Tibial nerve (tissue), 4 donors: ENCODE measurements around the gene CALD1. TPM values are rescaled to one million over a fixed set of nuclear protein-coding genes. Genes with fewer than 3 reads are reported as not detected.

Experiments
- DNase-seq, 2 donors: peaks; one replicate each; pipeline ENCODE4 v3.0.0-alpha.2; 2019; ENCODE audit warnings: low spot score in 2 of 2
- H3K27ac ChIP-seq, 4 donors: fragments of 200-600 bp; sonication (generic) in 3 of 4; one replicate each; pipeline ENCODE4 v1.5.1; 2017 to 2019; ENCODE audit warnings: mild to moderate bottlenecking in 1 of 4
- H3K27me3 ChIP-seq, 2 donors: fragments of 200-600 bp; sonication (generic) in 1 of 2; one replicate each; pipeline versions ENCODE4 v1.5.1 to v1.6.0; 2017 to 2019
- H3K36me3 ChIP-seq, 3 donors: fragments of 200-600 bp; sonication (generic); one replicate each; pipeline ENCODE4 v1.5.1; 2018 to 2019
- H3K4me1 ChIP-seq, 4 donors: fragments of 200-600 bp; sonication (generic) in 3 of 4; one replicate each; pipeline ENCODE4 v1.5.1; 2017 to 2019
- H3K4me3 ChIP-seq, 4 donors: fragments of 200-600 bp; sonication (generic) in 3 of 4; one replicate each; pipeline ENCODE4 v1.5.1; 2017 to 2019; ENCODE audit warnings: mild to moderate bottlenecking in 1 of 4, moderate library complexity in 1 of 4
- H3K9me3 ChIP-seq, 4 donors: fragments of 200-600 bp; sonication (generic) in 3 of 4; one replicate each; pipeline ENCODE4 v1.5.1; 2017 to 2019
- EP300 ChIP-seq, 2 donors: sonication (generic); formaldehyde crosslinking; IDR thresholded peaks; one replicate each; pipeline ENCODE4 v1.6.1; 2017; ENCODE audit warnings: antibody characterized with exemption in 2 of 2, mild to moderate bottlenecking in 1 of 2
- POLR2A ChIP-seq, 2 donors: fragments of 450-650 bp; IDR thresholded peaks; one replicate each; pipeline ENCODE4 v1.6.1; 2017; ENCODE audit warnings: antibody characterized with exemption in 2 of 2, mild to moderate bottlenecking in 2 of 2, moderate library complexity in 2 of 2
- whole genome bisulfite sequencing, 2 donors: methylation state at CpG; one replicate each; pipeline ENCODE4 v1.1.5; 2018; 5-methylcytosine and 5-hydroxymethylcytosine counted together
- total RNA-seq, 4 donors: library from RNA; depleted of rRNA; stranded (reverse); fragments of >200 nt; gene quantifications; one replicate each; pipeline ENCODE4 v1.1.0, GENCODE V29; 2016
- TF ChIP-seq, protein P1 (sequence below), 5 experiments: fragments of 200-600 bp in 3 of 5; fragments of 450-650 bp in 2 of 5; sonication (generic) in 3 of 5; IDR thresholded peaks; one replicate each; pipeline ENCODE4 v1.5.1; 2016 to 2019; ENCODE audit warnings: antibody characterized with exemption in 5 of 5, mild to moderate bottlenecking in 3 of 5, moderate library complexity in 2 of 5

CALD1 gene
- total RNA-seq, 4 donors from 2014 or later = 320 to 870 (median 433) TPM

DNA sequence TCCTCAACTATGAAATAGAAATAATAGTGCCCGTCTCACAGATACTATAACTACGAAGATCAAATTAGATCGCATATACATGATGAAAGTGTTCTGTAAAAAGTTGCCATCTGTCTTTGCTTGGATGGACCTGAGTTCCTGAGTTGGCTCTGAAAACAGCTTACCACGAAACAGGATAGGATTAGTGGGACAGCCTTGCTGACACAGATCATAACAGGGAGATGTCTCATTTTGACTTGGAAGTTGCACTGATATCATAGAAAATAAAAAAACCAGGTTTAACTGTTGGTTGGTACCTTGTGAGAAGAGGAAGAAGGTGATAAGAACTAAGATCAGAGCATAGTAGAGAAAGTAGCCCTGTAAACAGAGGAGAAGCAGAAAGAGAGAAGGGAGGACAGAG, 127.6 kb downstream of the CALD1 start:
- Histone ChIP-seq H3K27me3 (no peaks in the 10 kb centered on the region), H3K9me3 (no peaks in the 10 kb centered on the region), H3K27ac (peak overlapping the region in 1 of 4 donors; percentile 49), H3K4me3 (no peak overlapping the region), H3K36me3 (no peaks in the 10 kb centered on the region), H3K4me1 (peaks cover 0 to 89% (median 23%) of the 10 kb centered on the region in 4 donors)
- DNase-seq = no peak
- WGBS, 2 donors = 90 to 96% methylated on average over 4 of the region's 4 CpGs
- no peak for TF ChIP-seq EP300 (IDR thresholded peaks at IDR 0.05)

DNA sequence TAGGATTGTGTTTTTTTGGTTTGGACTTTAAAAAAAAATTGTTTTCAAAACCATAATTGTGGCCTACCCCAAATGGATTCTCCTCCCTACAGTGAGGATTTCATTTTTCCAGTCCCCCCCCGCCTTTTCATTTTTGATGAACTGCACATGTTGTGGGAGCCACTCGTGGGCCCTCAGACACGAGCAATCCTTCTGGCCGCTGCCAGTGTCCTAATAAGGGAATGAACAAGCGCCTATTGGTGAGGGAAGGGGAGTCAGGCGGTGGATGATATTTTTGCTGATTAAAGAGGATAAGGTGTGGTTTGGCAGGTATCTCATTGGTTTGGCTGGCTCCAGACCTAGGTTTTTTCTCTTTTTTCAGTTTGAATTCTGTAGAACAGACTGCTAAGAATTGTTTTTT, 128.2 kb downstream of the CALD1 start:
- H3K4me1 ChIP-seq = peaks cover 0 to 82% (median 20%) of the 10 kb centered on the region in 4 donors
- H3K9me3 ChIP-seq = no peaks in the 10 kb centered on the region
- no peaks in the 10 kb centered on the region for H3K36me3 ChIP-seq
- WGBS, 2 donors = 42 to 47% methylated on average over 6 of the region's 6 CpGs
- H3K4me3 ChIP-seq = no peak overlapping the region
- H3K27me3 ChIP-seq = no peaks in the 10 kb centered on the region
- no peak for DNase-seq
- H3K27ac ChIP-seq = peak overlapping the region in 1 of 4 donors; percentile 49
- TF ChIP-seq POLR2A (IDR thresholded peaks at IDR 0.05) (no peak), EP300 (IDR thresholded peaks at IDR 0.05) (no peak)
- TF ChIP-seq, protein P1, sequence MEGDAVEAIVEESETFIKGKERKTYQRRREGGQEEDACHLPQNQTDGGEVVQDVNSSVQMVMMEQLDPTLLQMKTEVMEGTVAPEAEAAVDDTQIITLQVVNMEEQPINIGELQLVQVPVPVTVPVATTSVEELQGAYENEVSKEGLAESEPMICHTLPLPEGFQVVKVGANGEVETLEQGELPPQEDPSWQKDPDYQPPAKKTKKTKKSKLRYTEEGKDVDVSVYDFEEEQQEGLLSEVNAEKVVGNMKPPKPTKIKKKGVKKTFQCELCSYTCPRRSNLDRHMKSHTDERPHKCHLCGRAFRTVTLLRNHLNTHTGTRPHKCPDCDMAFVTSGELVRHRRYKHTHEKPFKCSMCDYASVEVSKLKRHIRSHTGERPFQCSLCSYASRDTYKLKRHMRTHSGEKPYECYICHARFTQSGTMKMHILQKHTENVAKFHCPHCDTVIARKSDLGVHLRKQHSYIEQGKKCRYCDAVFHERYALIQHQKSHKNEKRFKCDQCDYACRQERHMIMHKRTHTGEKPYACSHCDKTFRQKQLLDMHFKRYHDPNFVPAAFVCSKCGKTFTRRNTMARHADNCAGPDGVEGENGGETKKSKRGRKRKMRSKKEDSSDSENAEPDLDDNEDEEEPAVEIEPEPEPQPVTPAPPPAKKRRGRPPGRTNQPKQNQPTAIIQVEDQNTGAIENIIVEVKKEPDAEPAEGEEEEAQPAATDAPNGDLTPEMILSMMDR (IDR thresholded peaks at IDR 0.05) = no peak

DNA sequence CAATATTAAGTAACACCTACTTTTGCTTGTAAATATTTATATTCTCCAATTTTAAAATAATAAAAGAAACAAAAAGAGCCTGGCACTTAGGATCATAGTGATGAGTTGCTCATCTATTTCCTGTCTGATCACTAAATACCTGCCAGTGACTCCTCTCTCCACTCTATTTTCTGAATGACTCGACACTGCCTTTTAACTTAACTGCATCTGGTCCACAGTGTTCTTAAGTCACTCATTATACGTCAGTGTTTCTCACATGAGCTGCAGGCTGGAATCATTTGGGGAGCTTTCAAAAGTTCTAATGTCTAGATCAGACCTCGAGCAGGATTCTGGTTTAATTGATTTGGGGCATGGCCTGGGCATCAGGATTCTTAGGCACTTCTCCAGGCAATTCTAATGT, 128.9 kb downstream of the CALD1 start:
- Histone ChIP-seq H3K4me3 (no peak overlapping the region), H3K9me3 (no peaks in the 10 kb centered on the region), H3K36me3 (no peaks in the 10 kb centered on the region), H3K27me3 (no peaks in the 10 kb centered on the region), H3K4me1 (peaks cover 0 to 76% (median 19%) of the 10 kb centered on the region in 4 donors), H3K27ac (peak overlapping the region in 1 of 4 donors; percentile 49)
- DNase-seq = no peak
- WGBS, 2 donors = 74 to 76% methylated on average over 3 of the region's 3 CpGs
- TF ChIP-seq POLR2A (IDR thresholded peaks at IDR 0.05) = no peak
- TF ChIP-seq, protein P1 (IDR thresholded peaks at IDR 0.05) = no peak
- TF ChIP-seq EP300 (IDR thresholded peaks at IDR 0.05) = no peak

DNA sequence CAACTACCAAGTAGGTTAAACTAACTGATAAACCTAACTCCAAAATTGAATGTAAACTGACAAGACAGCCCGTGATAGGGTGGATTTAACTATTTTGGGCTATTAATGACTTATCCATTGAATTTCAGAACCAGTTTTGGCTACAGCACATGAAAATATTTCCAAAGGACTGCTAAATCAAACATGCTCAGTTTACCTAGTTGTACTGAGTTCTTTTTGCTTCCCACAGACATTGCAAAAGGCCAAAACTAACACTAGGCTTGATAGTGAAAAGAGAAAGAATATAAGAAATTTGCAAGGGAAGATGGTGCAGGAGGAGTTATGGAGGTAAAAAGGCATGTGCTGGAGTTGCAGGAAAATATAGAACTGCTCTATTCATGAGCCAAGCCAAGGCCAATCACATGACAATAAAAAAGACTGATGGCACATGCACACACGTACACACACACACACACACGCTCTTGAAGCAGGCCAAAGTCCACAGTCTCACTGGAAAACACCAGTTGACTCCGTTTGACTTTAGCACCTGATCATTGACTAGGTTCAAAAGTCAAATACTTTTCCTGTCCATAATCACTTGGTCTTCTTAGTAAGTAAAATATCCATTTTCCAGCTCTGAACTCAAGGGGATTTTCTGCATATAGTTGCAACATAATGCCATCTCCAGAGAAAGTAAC, 130.9 kb downstream of the CALD1 start:
- Histone ChIP-seq H3K36me3 (no peaks in the 10 kb centered on the region), H3K4me1 (peaks cover 0 to 59% (median 10%) of the 10 kb centered on the region in 4 donors)
- 47 to 54% methylated on average over 4 of the region's 4 CpGs for WGBS, 2 donors

DNA sequence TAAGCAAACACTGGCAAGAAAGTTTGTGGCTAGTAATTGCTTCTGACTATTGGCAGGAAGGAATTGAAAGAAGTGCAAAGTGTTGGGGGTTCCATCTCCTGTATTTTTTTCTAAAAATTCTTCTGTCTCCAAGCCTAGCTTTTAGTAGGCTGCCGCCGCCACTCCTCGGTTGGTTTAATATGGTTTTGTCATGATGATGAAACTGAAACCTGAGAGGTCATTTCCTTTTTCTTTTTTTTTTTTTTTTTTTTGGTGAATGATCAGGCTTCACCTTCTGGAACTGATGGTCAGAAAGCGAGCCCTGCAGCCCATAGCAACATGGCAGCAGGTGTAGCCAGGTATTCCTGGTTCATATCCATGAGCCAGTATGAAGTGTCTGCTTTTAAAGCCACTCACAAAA, 131.5 kb downstream of the CALD1 start:
- 85 to 91% methylated on average over 4 of the region's 4 CpGs for WGBS, 2 donors
- Histone ChIP-seq H3K4me3 (no peak overlapping the region), H3K27ac (no peak overlapping the region), H3K4me1 (peaks cover 0 to 52% (median 7%) of the 10 kb centered on the region in 4 donors), H3K27me3 (no peaks in the 10 kb centered on the region), H3K36me3 (peaks cover 0 to 3% (median 0%) of the 10 kb centered on the region in 3 donors), H3K9me3 (no peaks in the 10 kb centered on the region)
- no peak for DNase-seq
- TF ChIP-seq POLR2A (IDR thresholded peaks at IDR 0.05) (no peak), EP300 (IDR thresholded peaks at IDR 0.05) (no peak)
- TF ChIP-seq, protein P1 (IDR thresholded peaks at IDR 0.05) = no peak

More for the DNA sequence above, 130.9 kb downstream of the CALD1 start:
- H3K27me3 ChIP-seq = no peaks in the 10 kb centered on the region
- TF ChIP-seq EP300 (IDR thresholded peaks at IDR 0.05) = no peak
- no peak overlapping the region for H3K27ac ChIP-seq
- no peak for DNase-seq
- no peaks in the 10 kb centered on the region for H3K9me3 ChIP-seq
- no peak overlapping the region for H3K4me3 ChIP-seq

DNA sequence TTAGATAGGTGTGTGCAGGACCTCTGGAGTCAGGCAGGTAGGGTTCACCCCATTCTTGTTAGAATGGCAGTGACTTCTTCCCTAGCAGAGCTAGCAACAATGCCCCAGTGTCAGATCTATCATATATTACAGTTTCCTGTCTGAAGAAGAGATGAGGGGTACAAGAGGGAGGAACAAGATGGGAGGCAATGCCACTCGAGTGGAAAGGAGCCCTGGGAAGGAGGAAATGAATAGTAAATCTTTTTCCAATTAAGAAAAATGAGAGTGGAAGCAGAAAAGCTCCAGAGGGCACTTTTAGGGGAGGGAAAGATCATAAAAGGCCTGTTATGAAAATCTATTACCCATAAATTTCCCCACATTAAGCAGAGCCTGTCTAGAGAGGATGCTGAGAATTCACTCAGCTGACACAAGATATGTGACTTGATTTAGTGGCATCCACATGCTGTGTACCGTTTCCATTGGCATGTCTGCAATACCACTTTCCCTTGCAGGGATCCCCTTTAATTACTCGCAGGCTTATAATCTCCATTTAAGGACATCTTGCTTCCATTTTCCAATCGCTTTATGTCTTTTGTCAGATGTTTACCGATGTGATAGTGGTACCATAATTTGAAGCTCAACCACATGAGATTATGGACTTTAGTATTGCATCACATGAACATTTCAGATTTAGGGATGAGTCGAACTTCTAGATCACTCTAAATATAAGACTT, 136.9 kb downstream of the CALD1 start:
- Histone ChIP-seq H3K4me1 (peaks cover 0 to 36% (median 10%) of the 10 kb centered on the region in 4 donors), H3K4me3 (no peak overlapping the region), H3K27me3 (no peaks in the 10 kb centered on the region), H3K27ac (no peak overlapping the region), H3K9me3 (no peaks in the 10 kb centered on the region), H3K36me3 (peaks cover 0 to 7% (median 0%) of the 10 kb centered on the region in 3 donors)
- 73 to 76% methylated on average over 6 of the region's 6 CpGs for WGBS, 2 donors
- no peak for DNase-seq
- TF ChIP-seq EP300 (IDR thresholded peaks at IDR 0.05) = no peak
- TF ChIP-seq, protein P1 (IDR thresholded peaks at IDR 0.05) = no peak
